Measurements from ENCODE around the gene WWC1.

GRCh38 chr5:168317096-168317520, 25.7 kb downstream of the WWC1 start:
- TF ChIP-seq NCOA2 (IDR thresholded peaks at IDR 0.05; ENCODE audit: partially characterized antibody in 2 of 2) (no peak), SAFB2 (IDR thresholded peaks at IDR 0.05; ENCODE audit: borderline replicate concordance, low read depth, low read length, severe bottlenecking) (no peak), ETS2 (tag; IDR thresholded peaks at IDR 0.05; ENCODE audit: borderline replicate concordance, poor library complexity, severe bottlenecking) (no peak), YY1 (IDR thresholded peaks at IDR 0.05; ENCODE audit: borderline replicate concordance in 1 of 3, control insufficient read depth in 1 of 3, extremely low read depth in 1 of 3, insufficient read depth in 3 of 3, insufficient read length in 1 of 3, insufficient replicate concordance in 2 of 3, low read depth in 1 of 3, low read length in 2 of 3) (no peak), CTCF (IDR thresholded peaks at IDR 0.05 in 2 of 3, conservative IDR thresholded peaks at IDR 0.05 in 1 of 3; ENCODE audit: insufficient read depth in 2 of 3, low read depth in 1 of 3, low read length in 3 of 3) (no peak), FOS (IDR thresholded peaks at IDR 0.05; ENCODE audit: extremely low read depth, insufficient read length) (no peak), ZNF395 (CRISPR knock-in tag; IDR thresholded peaks at IDR 0.05) (no peak), CHCHD3 (CRISPR knock-in tag; IDR thresholded peaks at IDR 0.05) (no peak), ZNF592 (IDR thresholded peaks at IDR 0.05) (no peak), CHD2 (IDR thresholded peaks at IDR 0.05; ENCODE audit: low read depth, low read length) (no peak)

Data from K562 (cell line).